Activated CD4-positive, alpha-beta memory T cell treated with anti-CD3 and anti-CD28 coated beads for 36 hours (primary cell): ENCODE data around the gene EHBP1L1. TPM values are rescaled to one million over a fixed set of nuclear protein-coding genes. Genes with fewer than 3 reads are reported as not detected.
A peak's percentile ranks its signal among the peaks of the same experiment; 100 is the strongest.

Experiments used
- CTCF ChIA-PET: fragments of 350-600 bp; sonication (Branson Sonifier 250); formaldehyde crosslinking; loops from one replicate; lab custom pipeline; 2021; ENCODE audit warnings: antibody characterized with exemption, inconsistent platforms; lab: Charles Lee
- POLR2A ChIA-PET: fragments of 350-600 bp; sonication (Branson Sonifier 250); formaldehyde crosslinking; loops from one replicate; lab custom pipeline; 2021; ENCODE audit warnings: antibody characterized with exemption; lab: Charles Lee
- DNase-seq: peaks from one replicate; pipeline ENCODE4 v3.0.0-alpha.2; 2020
- H3K27ac Mint-ChIP-seq: one replicate; pipeline ENCODE4 v1.8.0; 2021; ENCODE audit warnings: mixed read lengths
- H3K27me3 Mint-ChIP-seq: one replicate; pipeline ENCODE4 v1.8.0; 2021; ENCODE audit warnings: mixed read lengths
- H3K36me3 Mint-ChIP-seq: one replicate; pipeline ENCODE4 v1.8.0; 2021; ENCODE audit warnings: mixed read lengths
- H3K4me1 Mint-ChIP-seq: one replicate; pipeline ENCODE4 v1.8.0; 2021; ENCODE audit warnings: low read depth, mixed read lengths
- H3K4me3 Mint-ChIP-seq: one replicate; pipeline ENCODE4 v1.8.0; 2021; ENCODE audit warnings: mild to moderate bottlenecking, mixed read lengths
- H3K9me3 Mint-ChIP-seq: one replicate; pipeline ENCODE4 v1.8.0; 2021; ENCODE audit warnings: mixed read lengths
- intact Hi-C: fragments of 100-400 bp; cut with micrococcal nuclease; formaldehyde crosslinking; loops from one replicate; pipeline ENCODE4 v1.15.1; 2023
- total RNA-seq, 2 experiments: library from RNA; stranded (reverse); gene quantifications; one replicate each; pipeline ENCODE4 v1.2.3, GENCODE V29; 2021

EHBP1L1 gene
- total RNA-seq, 2 experiments from 2014 or later, result 137 to 141 TPM

- Mint-ChIP-seq H3K36me3 (peaks cover 46% of the 10 kb centered on the region), H3K27me3 (no peaks in the 10 kb centered on the region), H3K4me1 (peaks cover 18% of the 10 kb centered on the region), H3K27ac (peak overlapping the region; percentile 28), H3K4me3 (no peak overlapping the region), H3K9me3 (no peaks in the 10 kb centered on the region)
- CTCF ChIA-PET, result interaction anchor here (6.6 kb wide), 1 partner anchor 10 kb away, joined by 126 read pairs; no protein-coding TSS in a partner anchor
- POLR2A ChIA-PET, result no interaction called here
- no peak for DNase-seq
- intact Hi-C loops, result no loop called here
Measured at GRCh38 chr11:65580031-65580692, 4.3 kb downstream of the EHBP1L1 start.

- Mint-ChIP-seq H3K4me3 (no peak overlapping the region), H3K27me3 (no peaks in the 10 kb centered on the region), H3K36me3 (peaks cover 43% of the 10 kb centered on the region), H3K27ac (no peak overlapping the region), H3K4me1 (peaks cover 13% of the 10 kb centered on the region), H3K9me3 (no peaks in the 10 kb centered on the region)
- no peak for DNase-seq
- ChIA-PET POLR2A (no interaction called here), CTCF (interaction anchor here (6.6 kb wide), 1 partner anchor 9 kb away, joined by 126 read pairs; no protein-coding TSS in a partner anchor)
- intact Hi-C loops, result no loop called here
Measured at GRCh38 chr11:65580756-65581155, 4.9 kb downstream of the EHBP1L1 start.

- no peaks in the 10 kb centered on the region for H3K27me3 Mint-ChIP-seq
- H3K4me3 Mint-ChIP-seq, result no peak overlapping the region
- H3K4me1 Mint-ChIP-seq, result peaks cover 23% of the 10 kb centered on the region
- H3K36me3 Mint-ChIP-seq, result peaks cover 43% of the 10 kb centered on the region
- no peaks in the 10 kb centered on the region for H3K9me3 Mint-ChIP-seq
- ChIA-PET CTCF (interaction anchor here (1.0 kb wide), 1 partner anchor 42 kb away, joined by 6 read pairs; no protein-coding TSS in a partner anchor), POLR2A (no interaction called here)
- H3K27ac Mint-ChIP-seq, result no peak overlapping the region
- DNase-seq, result no peak
- intact Hi-C loops, result no loop called here
Measured at GRCh38 chr11:65581928-65582327, 6.1 kb downstream of the EHBP1L1 start.

GRCh38 chr11:65583589-65583988 lies 7.7 kb downstream of the EHBP1L1 start:
- H3K4me3 Mint-ChIP-seq, result no peak overlapping the region
- ChIA-PET POLR2A (interaction anchor here (1.0 kb wide), 1 partner anchor 8 kb away, joined by 3 read pairs; the partner anchor contains the start of gene EHBP1L1), CTCF (interaction anchor here (1.1 to 2.5 kb wide), 2 partner anchors 11 kb away, joined by 3 to 14 read pairs; partner anchors contain the start of gene KCNK7)
- peaks cover 28% of the 10 kb centered on the region for H3K4me1 Mint-ChIP-seq
- H3K27ac Mint-ChIP-seq, result peak overlapping the region; percentile 61
- no peaks in the 10 kb centered on the region for H3K27me3 Mint-ChIP-seq
- peaks cover 43% of the 10 kb centered on the region for H3K36me3 Mint-ChIP-seq
- no peak for DNase-seq
- intact Hi-C loops, result no loop called here
- H3K9me3 Mint-ChIP-seq, result no peaks in the 10 kb centered on the region

GRCh38 chr11:65584106-65584505 lies 8.3 kb downstream of the EHBP1L1 start:
- Mint-ChIP-seq H3K27ac (no peak overlapping the region), H3K4me1 (peaks cover 30% of the 10 kb centered on the region), H3K4me3 (no peak overlapping the region), H3K36me3 (peaks cover 40% of the 10 kb centered on the region), H3K27me3 (no peaks in the 10 kb centered on the region), H3K9me3 (no peaks in the 10 kb centered on the region)
- DNase-seq, result no peak
- ChIA-PET POLR2A (interaction anchor here (1.0 kb wide), 1 partner anchor 8 kb away, joined by 3 read pairs; the partner anchor contains the start of gene EHBP1L1), CTCF (interaction anchor here (1.1 to 2.5 kb wide), 2 partner anchors 10 to 11 kb away, joined by 3 to 14 read pairs; partner anchors contain the start of gene KCNK7)
- intact Hi-C loops, result no loop called here

- Mint-ChIP-seq H3K4me1 (peaks cover 30% of the 10 kb centered on the region), H3K9me3 (no peaks in the 10 kb centered on the region), H3K27ac (no peak overlapping the region), H3K27me3 (no peaks in the 10 kb centered on the region), H3K36me3 (peaks cover 34% of the 10 kb centered on the region), H3K4me3 (no peak overlapping the region)
- CTCF ChIA-PET, result interaction anchor here (1.1 to 10.1 kb wide), 4 partner anchors 7 to 13 kb away, joined by 3 to 126 read pairs (median 46); partner anchors contain the start of genes EHBP1L1, FAM89B, KCNK7 and ZNRD2
- no peak for DNase-seq
- POLR2A ChIA-PET, result interaction anchor here (5.9 kb wide), 1 partner anchor 8 kb away, joined by 68 read pairs; the partner anchor contains the start of gene EHBP1L1
- intact Hi-C loops, result no loop called here
Measured at GRCh38 chr11:65584723-65585171, 8.9 kb downstream of the EHBP1L1 start.

GRCh38 chr11:65585396-65586246 lies 9.8 kb downstream of the EHBP1L1 start:
- H3K36me3 Mint-ChIP-seq, result peaks cover 30% of the 10 kb centered on the region
- H3K4me3 Mint-ChIP-seq, result no peak overlapping the region
- intact Hi-C loops, result no loop called here
- POLR2A ChIA-PET, result interaction anchor here (5.9 kb wide), 1 partner anchor 9 kb away, joined by 68 read pairs; the partner anchor contains the start of gene EHBP1L1
- no peaks in the 10 kb centered on the region for H3K27me3 Mint-ChIP-seq
- no peaks in the 10 kb centered on the region for H3K9me3 Mint-ChIP-seq
- peaks cover 30% of the 10 kb centered on the region for H3K4me1 Mint-ChIP-seq
- DNase-seq, result no peak
- CTCF ChIA-PET, result interaction anchor here (6.8 to 10.1 kb wide), 2 partner anchors 8 to 14 kb away, joined by 77 to 126 read pairs; partner anchors contain the start of genes EHBP1L1, FAM89B and ZNRD2
- peak overlapping the region; percentile 62 for H3K27ac Mint-ChIP-seq

GRCh38 chr11:65586247-65586630 lies 10.4 kb downstream of the EHBP1L1 start:
- ChIA-PET CTCF (interaction anchor here (4.8 to 10.1 kb wide), 3 partner anchors 8 to 45 kb away, joined by 66 to 126 read pairs (median 77); partner anchors contain the start of genes EHBP1L1, FAM89B and ZNRD2), POLR2A (interaction anchor here (0.9 to 5.9 kb wide), 3 partner anchors 10 to 29 kb away, joined by 3 to 68 read pairs (median 3); partner anchors contain the start of genes EHBP1L1 and PCNX3)
- H3K9me3 Mint-ChIP-seq, result no peaks in the 10 kb centered on the region
- no peak overlapping the region for H3K4me3 Mint-ChIP-seq
- peak overlapping the region; percentile 62 for H3K27ac Mint-ChIP-seq
- H3K27me3 Mint-ChIP-seq, result no peaks in the 10 kb centered on the region
- H3K4me1 Mint-ChIP-seq, result peaks cover 30% of the 10 kb centered on the region
- DNase-seq, result no peak
- H3K36me3 Mint-ChIP-seq, result peaks cover 31% of the 10 kb centered on the region
- intact Hi-C loops, result no loop called here

GRCh38 chr11:65586676-65587075 lies 10.8 kb downstream of the EHBP1L1 start:
- ChIA-PET POLR2A (interaction anchor here (0.9 to 5.9 kb wide), 3 partner anchors 10 to 28 kb away, joined by 3 to 68 read pairs (median 3); partner anchors contain the start of genes EHBP1L1 and PCNX3), CTCF (interaction anchor here (4.8 to 10.1 kb wide), 3 partner anchors 9 to 45 kb away, joined by 66 to 126 read pairs (median 77); partner anchors contain the start of genes EHBP1L1, FAM89B and ZNRD2)
- H3K36me3 Mint-ChIP-seq, result peaks cover 32% of the 10 kb centered on the region
- H3K27ac Mint-ChIP-seq, result peak overlapping the region; percentile 62
- H3K4me1 Mint-ChIP-seq, result peaks cover 30% of the 10 kb centered on the region
- H3K9me3 Mint-ChIP-seq, result no peaks in the 10 kb centered on the region
- H3K27me3 Mint-ChIP-seq, result no peaks in the 10 kb centered on the region
- DNase-seq, result no peak
- intact Hi-C loops, result no loop called here
- no peak overlapping the region for H3K4me3 Mint-ChIP-seq

- peaks cover 30% of the 10 kb centered on the region for H3K4me1 Mint-ChIP-seq
- H3K36me3 Mint-ChIP-seq, result peaks cover 25% of the 10 kb centered on the region
Measured at GRCh38 chr11:65588199-65589054, 12.6 kb downstream of the EHBP1L1 start.

More at GRCh38 chr11:65588199-65589054, 12.6 kb downstream of the EHBP1L1 start:
- Mint-ChIP-seq H3K9me3 (no peaks in the 10 kb centered on the region), H3K4me3 (peak overlapping the region; percentile 57), H3K27me3 (no peaks in the 10 kb centered on the region), H3K27ac (peak overlapping the region; percentile 95)
- intact Hi-C loops, result loop anchor here (1.0 to 2.0 kb wide), 3 partner anchors 14 to 48 kb away; partner anchors contain the start of genes MAP3K11 and PCNX3
- ChIA-PET CTCF (interaction anchor here (0.7 to 10.1 kb wide), 27 partner anchors 9 to 271 kb away, joined by 3 to 126 read pairs (median 4); partner anchors contain the start of genes EHBP1L1, FAM89B, MUS81 and PCNX3), POLR2A (interaction anchor here (0.8 to 5.9 kb wide), 10 partner anchors 9 to 54 kb away, joined by 3 to 68 read pairs (median 4); partner anchors contain the start of genes EHBP1L1, FAM89B, MAP3K11 and ZNRD2)
- DNase-seq, result peak; percentile 90
